Ovary (tissue), 3 donors: Measurements from ENCODE around the gene TNFAIP8L3.

ENCODE experiments used
- CTCF ChIP-seq, 3 donors: fragments of 450-650 bp in 2 of 3; fragments of 200-600 bp in 1 of 3; IDR thresholded peaks; one replicate each; pipeline versions ENCODE4 v1.5.1 to v1.8.0; 2016 to 2022; ENCODE audit warnings: antibody characterized with exemption in 3 of 3, mild to moderate bottlenecking in 1 of 3
- POLR2A ChIP-seq: fragments of 450-650 bp; IDR thresholded peaks from one replicate; pipeline ENCODE4 v1.6.1; 2017; ENCODE audit warnings: antibody characterized with exemption, mild to moderate bottlenecking, moderate library complexity
- donor health status: DM: no; HTN: no; CAD: no.

GRCh38 chr15:51023499-51023898 lies 71.2 kb downstream of the TNFAIP8L3 start:
- TF ChIP-seq CTCF (IDR thresholded peaks at IDR 0.05) (no peak), POLR2A (no peak)
